ENCODE results near the gene MRPL10.

DNA sequence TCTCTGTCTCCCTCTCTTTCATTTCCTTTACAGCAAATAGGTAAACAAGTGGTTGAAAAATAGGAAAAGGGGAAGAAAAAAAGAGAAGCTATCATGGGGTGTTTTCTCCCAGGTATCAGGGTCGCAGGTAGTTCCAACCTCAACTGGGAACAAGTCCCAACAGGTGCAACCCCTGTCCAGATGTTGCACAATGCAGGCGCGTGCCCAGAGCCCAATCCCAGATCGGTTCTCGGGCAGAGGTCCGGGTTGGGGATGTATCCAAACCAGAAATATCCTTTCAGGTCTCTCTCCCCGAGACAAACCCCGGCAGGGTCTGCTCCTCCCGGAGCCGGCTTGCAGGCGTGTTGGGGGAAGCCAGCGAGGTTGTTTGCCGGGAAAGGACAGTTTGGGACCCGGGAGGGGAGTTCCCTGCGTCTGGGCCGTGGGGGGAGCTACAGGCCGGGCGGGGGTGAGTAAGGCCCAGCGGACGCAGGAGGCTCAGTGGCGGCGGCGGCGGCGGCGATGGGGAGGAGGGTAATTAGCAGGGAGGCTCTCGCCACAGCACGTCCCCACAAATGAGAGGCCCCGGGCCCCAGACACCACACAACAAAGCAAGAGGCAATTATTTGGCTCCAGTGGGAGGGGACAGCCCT lies 40.8 kb upstream of the MRPL10 start:
- TF ChIP-seq, protein P1, sequence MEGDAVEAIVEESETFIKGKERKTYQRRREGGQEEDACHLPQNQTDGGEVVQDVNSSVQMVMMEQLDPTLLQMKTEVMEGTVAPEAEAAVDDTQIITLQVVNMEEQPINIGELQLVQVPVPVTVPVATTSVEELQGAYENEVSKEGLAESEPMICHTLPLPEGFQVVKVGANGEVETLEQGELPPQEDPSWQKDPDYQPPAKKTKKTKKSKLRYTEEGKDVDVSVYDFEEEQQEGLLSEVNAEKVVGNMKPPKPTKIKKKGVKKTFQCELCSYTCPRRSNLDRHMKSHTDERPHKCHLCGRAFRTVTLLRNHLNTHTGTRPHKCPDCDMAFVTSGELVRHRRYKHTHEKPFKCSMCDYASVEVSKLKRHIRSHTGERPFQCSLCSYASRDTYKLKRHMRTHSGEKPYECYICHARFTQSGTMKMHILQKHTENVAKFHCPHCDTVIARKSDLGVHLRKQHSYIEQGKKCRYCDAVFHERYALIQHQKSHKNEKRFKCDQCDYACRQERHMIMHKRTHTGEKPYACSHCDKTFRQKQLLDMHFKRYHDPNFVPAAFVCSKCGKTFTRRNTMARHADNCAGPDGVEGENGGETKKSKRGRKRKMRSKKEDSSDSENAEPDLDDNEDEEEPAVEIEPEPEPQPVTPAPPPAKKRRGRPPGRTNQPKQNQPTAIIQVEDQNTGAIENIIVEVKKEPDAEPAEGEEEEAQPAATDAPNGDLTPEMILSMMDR (IDR thresholded peaks at IDR 0.05) = no peak
- no peak for TF ChIP-seq POLR2A (IDR thresholded peaks at IDR 0.05)

Measured in breast epithelium (tissue), 3 donors.